A204.1 (cell line): ENCODE measurements around the gene ENGASE.

Experiments
- FAIRE-seq: peaks from 2 replicates; lab custom pipeline; 2012; peaks lifted over from hg19 to GRCh38; lab: Jason Lieb, UNC

Gene ENGASE

GRCh38 chr17:79080349-79080748 lies 5.7 kb downstream of the ENGASE start:
- FAIRE-seq, result no peak

- no peak for FAIRE-seq
These were observed 6.2 kb downstream of the ENGASE start for GRCh38 chr17:79080761-79081290.

GRCh38 chr17:79081571-79082276 lies 7.1 kb downstream of the ENGASE start:
- FAIRE-seq, result no peak

- FAIRE-seq, result no peak
These were observed 7.9 kb downstream of the ENGASE start for GRCh38 chr17:79082311-79083190.

- FAIRE-seq, result no peak
These were observed 8.8 kb downstream of the ENGASE start for GRCh38 chr17:79083191-79083971.

GRCh38 chr17:79084291-79085153 lies 9.9 kb downstream of the ENGASE start:
- no peak for FAIRE-seq

GRCh38 chr17:79085154-79085920 lies 10.7 kb downstream of the ENGASE start:
- FAIRE-seq, result no peak

- no peak for FAIRE-seq
These were observed 11.4 kb downstream of the ENGASE start for GRCh38 chr17:79085921-79086551.

- no peak for FAIRE-seq
These were observed 12.2 kb downstream of the ENGASE start for GRCh38 chr17:79086609-79087427.

- no peak for FAIRE-seq
These were observed 13.0 kb downstream of the ENGASE start for GRCh38 chr17:79087428-79088143.

- FAIRE-seq, result no peak
These were observed 13.8 kb downstream of the ENGASE start for GRCh38 chr17:79088247-79088996.

GRCh38 chr17:79088997-79089328 lies 14.3 kb downstream of the ENGASE start:
- FAIRE-seq, result no peak

- FAIRE-seq, result no peak
These were observed 15.3 kb downstream of the ENGASE start for GRCh38 chr17:79089720-79090442.

- no peak for FAIRE-seq
These were observed 16.0 kb downstream of the ENGASE start for GRCh38 chr17:79090443-79091225.

GRCh38 chr17:79091226-79091670 lies 16.6 kb downstream of the ENGASE start:
- no peak for FAIRE-seq

- FAIRE-seq, result no peak
These were observed 17.9 kb downstream of the ENGASE start for GRCh38 chr17:79092567-79092966.
